NCI-H2081 treated with DMSO at 0.1 percent for 48 hours (cell line): Measurements from ENCODE around the gene STX10.
"Not testable (repeated sequence)": the region's sequence is repeated elsewhere in the genome, so short reads cannot be mapped to it uniquely, and the experiment has no call there.

Experiments
- DNase-seq: peaks from one replicate; lab custom pipeline; 2025; lab: John Stamatoyannopoulos, UW

The STX10 gene

GRCh38 chr19:13150187-13150930 lies at the start of gene STX10, which contains the start of gene IER2:
STX10 (minus strand) TSS chr19:13150375; CDS start chr19:13150173, 202 bp downstream.
IER2 (plus strand) TSS chr19:13150411; CDS start chr19:13153187, 2,776 bp downstream.
- DNase-seq = peak; percentile 75

GRCh38 chr19:13198634-13199033 lies 48.5 kb upstream of the STX10 start:
- DNase-seq = no peak

- no peak for DNase-seq
Measured at GRCh38 chr19:13195678-13196077, 45.5 kb upstream of the STX10 start.

- DNase-seq = no peak
Measured at GRCh38 chr19:13190781-13191540, 40.8 kb upstream of the STX10 start.

- DNase-seq = no peak
Measured at GRCh38 chr19:13189600-13189999, 39.4 kb upstream of the STX10 start.

- no peak for DNase-seq
Measured at GRCh38 chr19:13187419-13187818, 37.2 kb upstream of the STX10 start.

- DNase-seq = not testable (repeated sequence)
Measured at GRCh38 chr19:13186688-13187087, 36.5 kb upstream of the STX10 start.

- DNase-seq = not testable (repeated sequence)
Measured at GRCh38 chr19:13185763-13186657, 35.8 kb upstream of the STX10 start.

GRCh38 chr19:13184926-13185325 lies 34.8 kb upstream of the STX10 start:
- not testable (repeated sequence) for DNase-seq

- no peak for DNase-seq
Measured at GRCh38 chr19:13181747-13182388, 31.7 kb upstream of the STX10 start.

GRCh38 chr19:13178291-13178690 lies 28.1 kb upstream of the STX10 start:
- not testable (repeated sequence) for DNase-seq

GRCh38 chr19:13177584-13177983 lies 27.4 kb upstream of the STX10 start:
- not testable (repeated sequence) for DNase-seq

GRCh38 chr19:13176345-13176744 lies 26.2 kb upstream of the STX10 start:
- no peak for DNase-seq

GRCh38 chr19:13173139-13173737 lies 23.1 kb upstream of the STX10 start:
- no peak for DNase-seq

GRCh38 chr19:13172346-13173138 lies 22.4 kb upstream of the STX10 start:
- DNase-seq = no peak

GRCh38 chr19:13171146-13171545 lies 21.0 kb upstream of the STX10 start:
- no peak for DNase-seq

GRCh38 chr19:13169769-13170168 lies 19.6 kb upstream of the STX10 start:
- DNase-seq = no peak

GRCh38 chr19:13166151-13166550 lies 16.0 kb upstream of the STX10 start:
- DNase-seq = not testable (repeated sequence)

- no peak for DNase-seq
Measured at GRCh38 chr19:13165162-13165997, 15.2 kb upstream of the STX10 start.
